Gastrocnemius medialis (tissue), 4 donors: ENCODE measurements around the gene FASLG.

Experiments
- CTCF ChIP-seq, 5 experiments: fragments of 450-650 bp in 3 of 5; fragments of 200-600 bp in 2 of 5; sonication (generic) in 2 of 5; IDR thresholded peaks in 4 of 5; conservative IDR thresholded peaks in 1 of 5; 1 replicate in 4 of 5; 2 replicates in 1 of 5; pipeline ENCODE4 v1.5.1; 2016 to 2019; ENCODE audit warnings: antibody characterized with exemption in 5 of 5, mild to moderate bottlenecking in 3 of 5, moderate library complexity in 3 of 5
- POLR2A ChIP-seq, 2 donors: fragments of 450-650 bp; IDR thresholded peaks; one replicate each; pipeline ENCODE4 v1.6.1; 2017; ENCODE audit warnings: antibody characterized with exemption in 2 of 2, mild to moderate bottlenecking in 2 of 2, moderate library complexity in 2 of 2

GRCh38 chr1:172653015-172653709 lies 5.7 kb upstream of the FASLG start:
- TF ChIP-seq CTCF (IDR thresholded peaks at IDR 0.05 in 4 of 5, conservative IDR thresholded peaks at IDR 0.05 in 1 of 5) (no peak), POLR2A (IDR thresholded peaks at IDR 0.05) (no peak)
